ENCODE results near the gene ESD. TPM values are rescaled to one million over a fixed set of nuclear protein-coding genes. Genes with fewer than 3 reads are reported as not detected.

Gene ESD
- total RNA-seq, 6 donors from 2014 or later = 29.3 to 103 (median 82.1) TPM

Other genes with a start within 250 kb of the ESD start
- gene LRCH1, start 244.0 kb downstream of the ESD start, total RNA-seq = 10 to 100 TPM; 17.2 to 27.0 (median 22.7) TPM
- gene HTR2A, start 99.9 kb upstream of the ESD start, total RNA-seq = under 1 TPM in 3 of 6 donors, not detected in 3; 0.15 to 0.57 (median 0.30) TPM